Thyroid gland (tissue), 4 donors: ENCODE measurements around the gene HS6ST3. TPM values are rescaled to one million over a fixed set of nuclear protein-coding genes. Genes with fewer than 3 reads are reported as not detected.

ENCODE experiments used
- DNase-seq, 2 donors: peaks; one replicate each; pipeline ENCODE4 v3.0.0-alpha.2; 2019
- H3K27ac ChIP-seq, 3 donors: fragments of 200-600 bp; sonication (generic); 1 replicate in 2 of 3; 2 replicates in 1 of 3; pipeline ENCODE4 v1.5.1; 2016 to 2019; ENCODE audit warnings: mild to moderate bottlenecking in 1 of 3, moderate library complexity in 1 of 3
- H3K27me3 ChIP-seq: fragments of 200-600 bp; sonication (generic); one replicate; pipeline ENCODE4 v1.5.1; 2019
- H3K36me3 ChIP-seq, 2 donors: fragments of 200-600 bp; sonication (generic); one replicate each; pipeline ENCODE4 v1.5.1; 2016 to 2019
- H3K4me1 ChIP-seq, 2 donors: fragments of 200-600 bp; sonication (generic); one replicate each; pipeline ENCODE4 v1.5.1; 2017 to 2019
- H3K4me3 ChIP-seq, 3 donors: fragments of 200-600 bp; sonication (generic); replicated peaks in 1 of 3; 1 replicate in 2 of 3; 2 replicates in 1 of 3; pipeline ENCODE4 v1.5.1; 2016; ENCODE audit warnings: mild to moderate bottlenecking in 1 of 3
- H3K9me3 ChIP-seq: fragments of 200-600 bp; sonication (generic); one replicate; pipeline ENCODE4 v1.5.1; 2017
- POLR2A ChIP-seq, 2 donors: fragments of 450-650 bp; IDR thresholded peaks; one replicate each; pipeline ENCODE4 v1.6.1; 2017; ENCODE audit warnings: antibody characterized with exemption in 2 of 2, mild to moderate bottlenecking in 2 of 2, moderate library complexity in 1 of 2
- WGBS, 2 donors: methylation state at CpG; one replicate each; pipeline ENCODE4 v1.1.5; 2017; 5-methylcytosine and 5-hydroxymethylcytosine counted together
- intact Hi-C: fragments of 100-400 bp; cut with DNase I; formaldehyde crosslinking; loops from one replicate; pipeline ENCODE4 v1.15.1; 2023
- total RNA-seq, 4 donors: library from RNA; depleted of rRNA; stranded (reverse); fragments of >200 nt; gene quantifications; one replicate each; pipeline ENCODE4 v1.2.3, GENCODE V29; 2016
- TF ChIP-seq, protein P1 (sequence below), 6 experiments: fragments of 200-600 bp in 3 of 6; fragments of 450-650 bp in 3 of 6; sonication (generic) in 3 of 6; IDR thresholded peaks; one replicate each; pipeline ENCODE4 v1.5.1; 2016 to 2019; ENCODE audit warnings: antibody characterized with exemption in 6 of 6, mild to moderate bottlenecking in 2 of 6, inconsistent platforms in 1 of 6, moderate library complexity in 1 of 6

HS6ST3 gene
- total RNA-seq, 4 donors from 2014 or later, result 2.0 to 5.8 (median 5.0) TPM

DNA sequence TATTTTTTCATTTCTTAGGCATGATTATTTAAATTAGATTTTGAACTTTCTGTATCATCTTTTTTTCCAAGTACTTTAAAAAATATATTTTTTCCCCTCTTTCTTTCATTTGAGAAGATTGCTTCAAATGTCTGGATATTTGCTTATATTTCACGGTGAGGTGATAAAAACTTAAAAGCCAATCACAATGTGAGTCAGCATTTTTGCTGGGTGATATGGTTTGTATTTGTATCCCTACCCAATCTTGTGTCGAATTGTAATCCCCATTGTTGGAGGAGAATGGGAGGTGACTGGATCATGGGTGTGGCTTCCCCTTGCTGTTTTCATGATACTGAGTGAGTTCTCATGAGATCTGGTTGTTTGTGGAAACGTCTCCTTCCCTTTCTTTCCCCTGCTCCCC lies 583.9 kb downstream of the HS6ST3 start:
- H3K9me3 ChIP-seq, result no peaks in the 10 kb centered on the region
- intact Hi-C loops, result no loop called here
- H3K36me3 ChIP-seq, result no peaks in the 10 kb centered on the region
- no peak for TF ChIP-seq POLR2A (IDR thresholded peaks at IDR 0.05)
- TF ChIP-seq, protein P1, sequence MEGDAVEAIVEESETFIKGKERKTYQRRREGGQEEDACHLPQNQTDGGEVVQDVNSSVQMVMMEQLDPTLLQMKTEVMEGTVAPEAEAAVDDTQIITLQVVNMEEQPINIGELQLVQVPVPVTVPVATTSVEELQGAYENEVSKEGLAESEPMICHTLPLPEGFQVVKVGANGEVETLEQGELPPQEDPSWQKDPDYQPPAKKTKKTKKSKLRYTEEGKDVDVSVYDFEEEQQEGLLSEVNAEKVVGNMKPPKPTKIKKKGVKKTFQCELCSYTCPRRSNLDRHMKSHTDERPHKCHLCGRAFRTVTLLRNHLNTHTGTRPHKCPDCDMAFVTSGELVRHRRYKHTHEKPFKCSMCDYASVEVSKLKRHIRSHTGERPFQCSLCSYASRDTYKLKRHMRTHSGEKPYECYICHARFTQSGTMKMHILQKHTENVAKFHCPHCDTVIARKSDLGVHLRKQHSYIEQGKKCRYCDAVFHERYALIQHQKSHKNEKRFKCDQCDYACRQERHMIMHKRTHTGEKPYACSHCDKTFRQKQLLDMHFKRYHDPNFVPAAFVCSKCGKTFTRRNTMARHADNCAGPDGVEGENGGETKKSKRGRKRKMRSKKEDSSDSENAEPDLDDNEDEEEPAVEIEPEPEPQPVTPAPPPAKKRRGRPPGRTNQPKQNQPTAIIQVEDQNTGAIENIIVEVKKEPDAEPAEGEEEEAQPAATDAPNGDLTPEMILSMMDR (IDR thresholded peaks at IDR 0.05), result no peak
- no peak overlapping the region for H3K27ac ChIP-seq
- H3K4me1 ChIP-seq, result no peaks in the 10 kb centered on the region
- H3K4me3 ChIP-seq, result no peak overlapping the region
- 81 to 82% methylated on average over 3 of the region's 3 CpGs for WGBS, 2 donors
- DNase-seq, result no peak
- H3K27me3 ChIP-seq, result no peaks in the 10 kb centered on the region

- H3K9me3 ChIP-seq, result no peaks in the 10 kb centered on the region
- no peaks in the 10 kb centered on the region for H3K27me3 ChIP-seq
- H3K4me1 ChIP-seq, result no peaks in the 10 kb centered on the region
- no peak overlapping the region for H3K4me3 ChIP-seq
- TF ChIP-seq POLR2A (IDR thresholded peaks at IDR 0.05), result no peak
- TF ChIP-seq, protein P1 (IDR thresholded peaks at IDR 0.05), result no peak
- H3K36me3 ChIP-seq, result no peaks in the 10 kb centered on the region
- intact Hi-C loops, result no loop called here
- no peak for DNase-seq
- H3K27ac ChIP-seq, result no peak overlapping the region
These were observed 587.1 kb downstream of the HS6ST3 start for GRCh38 chr13:96677029-96677428.

DNA sequence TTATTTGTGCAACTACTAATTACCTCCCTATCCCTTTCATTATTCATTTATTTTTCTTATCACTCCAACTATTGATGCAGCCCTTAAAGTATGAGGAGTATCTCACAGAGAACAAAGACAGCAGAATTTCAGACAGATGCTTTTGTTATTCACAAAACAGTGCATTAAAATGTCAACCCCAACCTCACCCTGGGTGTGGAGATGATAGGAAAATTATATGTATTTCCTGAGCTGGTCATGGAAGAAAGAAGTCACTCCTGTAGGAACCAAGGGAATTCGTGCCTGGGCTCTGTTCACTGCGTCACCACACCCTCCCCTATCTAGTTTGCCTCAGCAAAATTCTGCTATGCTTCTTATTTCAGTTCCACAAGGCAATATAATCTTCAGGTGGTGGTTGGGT lies 588.9 kb downstream of the HS6ST3 start:
- Histone ChIP-seq H3K4me1 (no peaks in the 10 kb centered on the region), H3K9me3 (no peaks in the 10 kb centered on the region), H3K4me3 (no peak overlapping the region), H3K36me3 (no peaks in the 10 kb centered on the region), H3K27me3 (no peaks in the 10 kb centered on the region), H3K27ac (no peak overlapping the region)
- intact Hi-C loops, result no loop called here
- DNase-seq, result no peak
- no peak for TF ChIP-seq POLR2A (IDR thresholded peaks at IDR 0.05)
- TF ChIP-seq, protein P1 (IDR thresholded peaks at IDR 0.05), result no peak
- WGBS, 2 donors, result 83 to 88% methylated on average over 2 of the region's 2 CpGs

DNA sequence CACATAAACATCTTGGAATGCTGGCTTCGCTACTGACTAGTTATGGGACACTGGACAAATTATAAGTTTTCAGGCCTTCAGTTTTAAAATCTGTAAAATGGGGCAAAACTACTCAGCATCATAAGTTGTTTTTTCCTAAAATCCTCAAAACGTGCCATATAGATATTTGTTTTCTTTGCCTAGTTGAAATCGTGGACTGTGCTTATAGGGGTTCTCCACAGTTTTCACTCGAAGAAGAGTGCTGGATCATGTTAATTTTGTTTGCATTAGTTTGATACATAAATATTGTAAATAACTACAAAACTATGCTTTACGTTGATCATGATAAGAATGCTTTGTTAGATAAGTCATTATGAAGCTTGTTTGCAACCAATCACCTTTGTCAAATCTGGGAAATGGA lies 591.0 kb downstream of the HS6ST3 start:
- 91 to 92% methylated on average over 5 of the region's 5 CpGs for WGBS, 2 donors
- no peaks in the 10 kb centered on the region for H3K27me3 ChIP-seq
- no peak for DNase-seq

GRCh38 chr13:96681766-96682165 lies 591.9 kb downstream of the HS6ST3 start:
- no peaks in the 10 kb centered on the region for H3K27me3 ChIP-seq
- no peaks in the 10 kb centered on the region for H3K36me3 ChIP-seq
- no peaks in the 10 kb centered on the region for H3K4me1 ChIP-seq
- DNase-seq, result no peak
- TF ChIP-seq, protein P1 (IDR thresholded peaks at IDR 0.05), result no peak
- TF ChIP-seq POLR2A (IDR thresholded peaks at IDR 0.05), result no peak
- intact Hi-C loops, result no loop called here
- no peak overlapping the region for H3K27ac ChIP-seq
- no peaks in the 10 kb centered on the region for H3K9me3 ChIP-seq
- no peak overlapping the region for H3K4me3 ChIP-seq

More for the DNA sequence above, 591.0 kb downstream of the HS6ST3 start:
- Histone ChIP-seq H3K36me3 (no peaks in the 10 kb centered on the region), H3K4me3 (no peak overlapping the region), H3K27ac (no peak overlapping the region), H3K9me3 (no peaks in the 10 kb centered on the region), H3K4me1 (no peaks in the 10 kb centered on the region)
- TF ChIP-seq, protein P1 (IDR thresholded peaks at IDR 0.05), result no peak
- intact Hi-C loops, result no loop called here
